Esophagus muscularis mucosa (tissue), 4 donors: Measurements from ENCODE around the gene CHERP.

Source experiments
- EP300 ChIP-seq: sonication (generic); formaldehyde crosslinking; IDR thresholded peaks from one replicate; pipeline ENCODE4 v1.6.1; 2017; ENCODE audit warnings: antibody characterized with exemption
- POLR2A ChIP-seq: fragments of 450-650 bp; IDR thresholded peaks from one replicate; pipeline ENCODE4 v1.6.1; 2017; ENCODE audit warnings: antibody characterized with exemption, moderate library complexity, mild to moderate bottlenecking, low read depth
- POLR2AphosphoS5 ChIP-seq, 2 donors: sonication (generic); formaldehyde crosslinking; IDR thresholded peaks; one replicate each; pipeline ENCODE4 v1.6.1; 2017; ENCODE audit warnings: antibody characterized with exemption in 2 of 2
- TF ChIP-seq, protein P1 (sequence below), 3 experiments: fragments of 200-600 bp in 2 of 3; fragments of 450-650 bp in 1 of 3; sonication (generic) in 2 of 3; IDR thresholded peaks; one replicate each; pipeline ENCODE4 v1.5.1; 2017 to 2019; ENCODE audit warnings: antibody characterized with exemption in 3 of 3, mild to moderate bottlenecking in 2 of 3, moderate library complexity in 1 of 3

DNA sequence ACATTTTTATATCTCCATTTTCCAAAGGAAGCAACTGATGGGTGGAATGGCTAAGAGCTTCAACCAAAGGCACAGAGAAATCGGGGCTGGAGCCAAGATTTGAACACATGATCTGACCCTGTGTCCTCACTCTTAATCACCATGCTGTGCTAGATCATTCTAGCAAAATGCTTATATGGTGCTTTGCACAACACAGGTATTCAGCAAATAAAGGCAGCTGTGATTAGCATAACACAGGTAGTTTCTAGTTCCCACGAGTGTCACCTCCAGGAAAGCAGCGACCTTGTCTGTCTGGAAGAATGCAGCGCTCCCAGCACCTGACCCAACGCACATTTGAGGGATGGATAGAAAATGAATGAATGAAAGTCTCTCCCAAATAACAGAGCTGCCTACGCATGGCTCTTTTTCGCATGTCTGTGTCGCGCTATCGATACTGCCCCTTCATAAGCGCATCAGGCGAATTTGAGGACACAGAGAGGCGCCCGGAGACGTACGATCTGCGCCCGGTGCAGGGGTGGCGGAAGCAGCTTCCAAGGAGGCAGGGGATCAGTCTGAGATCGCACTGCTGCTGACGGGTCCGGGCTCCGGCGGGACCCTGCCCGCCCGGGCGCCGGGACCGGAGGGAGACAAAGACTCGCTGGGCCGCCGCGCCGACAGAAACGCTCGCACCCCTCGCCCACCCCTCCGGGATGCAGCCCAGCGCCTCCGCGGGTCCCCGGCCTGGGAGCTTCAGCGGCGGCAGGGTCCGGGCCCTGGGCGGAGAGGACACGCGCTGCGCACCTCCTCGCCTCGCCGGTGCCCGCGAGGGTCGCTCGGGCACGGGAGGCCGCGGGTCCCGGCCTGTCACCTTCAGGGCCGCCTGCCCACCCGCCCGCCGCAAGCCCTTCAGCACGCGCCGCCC, 71.1 kb downstream of the CHERP start:
- TF ChIP-seq, protein P1, sequence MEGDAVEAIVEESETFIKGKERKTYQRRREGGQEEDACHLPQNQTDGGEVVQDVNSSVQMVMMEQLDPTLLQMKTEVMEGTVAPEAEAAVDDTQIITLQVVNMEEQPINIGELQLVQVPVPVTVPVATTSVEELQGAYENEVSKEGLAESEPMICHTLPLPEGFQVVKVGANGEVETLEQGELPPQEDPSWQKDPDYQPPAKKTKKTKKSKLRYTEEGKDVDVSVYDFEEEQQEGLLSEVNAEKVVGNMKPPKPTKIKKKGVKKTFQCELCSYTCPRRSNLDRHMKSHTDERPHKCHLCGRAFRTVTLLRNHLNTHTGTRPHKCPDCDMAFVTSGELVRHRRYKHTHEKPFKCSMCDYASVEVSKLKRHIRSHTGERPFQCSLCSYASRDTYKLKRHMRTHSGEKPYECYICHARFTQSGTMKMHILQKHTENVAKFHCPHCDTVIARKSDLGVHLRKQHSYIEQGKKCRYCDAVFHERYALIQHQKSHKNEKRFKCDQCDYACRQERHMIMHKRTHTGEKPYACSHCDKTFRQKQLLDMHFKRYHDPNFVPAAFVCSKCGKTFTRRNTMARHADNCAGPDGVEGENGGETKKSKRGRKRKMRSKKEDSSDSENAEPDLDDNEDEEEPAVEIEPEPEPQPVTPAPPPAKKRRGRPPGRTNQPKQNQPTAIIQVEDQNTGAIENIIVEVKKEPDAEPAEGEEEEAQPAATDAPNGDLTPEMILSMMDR (IDR thresholded peaks at IDR 0.05): no peak
- no peak for TF ChIP-seq POLR2AphosphoS5 (IDR thresholded peaks at IDR 0.05)
- no peak for TF ChIP-seq EP300
- no peak for TF ChIP-seq POLR2A
